T-helper 17 cell (primary cell): ENCODE results near the gene CHL1. TPM values are rescaled to one million over a fixed set of nuclear protein-coding genes. Genes with fewer than 3 reads are reported as not detected.
"Not testable (repeated sequence)": the region's sequence is repeated elsewhere in the genome, so short reads cannot be mapped to it uniquely, and the experiment has no call there.

Source experiments
- ATAC-seq: fragments of 150-1000 bp; cut with Tn5 transposase; 2 replicates; pipeline ENCODE4 v1.10.0; 2021; ENCODE audit warnings: mild to moderate bottlenecking, moderate library complexity
- DNase-seq, 3 donors: peaks; one replicate each; pipeline versions ENCODE4 v3.0.0 to v3.0.0-alpha.2; 2020 to 2021
- H3K9me3 ChIP-seq: one replicate; pipeline ENCODE4 v1.7.0; 2013; ENCODE audit warnings: low read length, mild to moderate bottlenecking; ENCODE audit not compliant: control insufficient read depth, poor library complexity, severe bottlenecking
- H3K27ac Mint-ChIP-seq: one replicate; pipeline ENCODE4 v1.8.0; 2022; ENCODE audit warnings: mild to moderate bottlenecking, moderate library complexity, mixed read lengths
- H3K27me3 Mint-ChIP-seq: one replicate; pipeline ENCODE4 v1.8.0; 2022; ENCODE audit warnings: mixed read lengths
- H3K36me3 Mint-ChIP-seq: one replicate; pipeline ENCODE4 v1.8.0; 2022; ENCODE audit warnings: low read depth, mixed read lengths
- H3K4me1 Mint-ChIP-seq: one replicate; pipeline ENCODE4 v1.8.0; 2022; ENCODE audit warnings: mild to moderate bottlenecking, mixed read lengths
- H3K4me3 Mint-ChIP-seq: one replicate; pipeline ENCODE4 v1.8.0; 2022; ENCODE audit warnings: mild to moderate bottlenecking, moderate library complexity, mixed read lengths
- total RNA-seq, 4 donors: library from RNA in 2 of 4; stranded (reverse) in 2 of 4; gene quantifications; one replicate each; pipeline ENCODE4 v1.2.3 and lab custom pipeline; 2022 to 2026

Gene CHL1
- total RNA-seq, 2 donors from 2014 or later = 0.97 TPM; not detected in 1

- not testable (repeated sequence) for H3K27me3 Mint-ChIP-seq, H3K36me3 Mint-ChIP-seq, H3K27ac Mint-ChIP-seq, H3K9me3 ChIP-seq, DNase-seq, ATAC-seq, H3K4me3 Mint-ChIP-seq, H3K4me1 Mint-ChIP-seq
Measured at GRCh38 chr3:366253-366652, 169.7 kb downstream of the CHL1 start.

DNA sequence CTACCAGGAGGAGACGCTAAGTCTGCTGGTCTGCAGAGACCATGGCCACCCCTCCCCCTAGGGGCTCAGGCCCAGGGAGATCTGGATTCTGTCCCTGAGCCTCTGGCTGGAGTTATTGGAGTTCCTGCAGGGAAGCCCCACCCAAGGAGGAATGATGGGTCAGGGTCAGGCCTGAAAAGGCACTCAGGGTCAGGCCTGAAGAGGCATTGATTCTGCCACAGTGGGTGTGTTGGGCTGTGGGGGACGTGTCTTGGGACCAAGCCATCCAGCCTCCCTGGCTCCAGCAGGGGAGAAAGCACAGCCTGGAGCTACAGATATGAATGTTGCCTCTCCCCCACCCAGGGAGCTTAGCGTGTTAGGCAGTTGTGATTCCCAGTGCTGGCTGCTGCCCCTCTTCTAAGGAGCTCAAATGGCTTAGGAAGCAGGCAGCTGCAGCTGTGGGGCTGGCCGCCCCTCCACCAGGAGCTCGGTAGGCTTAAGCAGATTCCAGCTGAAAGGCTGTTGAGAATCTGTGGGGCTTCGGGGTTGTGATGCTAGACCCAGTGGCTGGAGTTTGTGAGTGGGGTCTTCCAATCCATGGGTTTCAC lies 176.7 kb downstream of the CHL1 start:
- Mint-ChIP-seq H3K27me3 (peaks cover under 1% of the 10 kb centered on the region), H3K36me3 (no peaks in the 10 kb centered on the region), H3K4me1 (peaks cover 3% of the 10 kb centered on the region), H3K27ac (no peak overlapping the region), H3K4me3 (no peak overlapping the region)
- H3K9me3 ChIP-seq = no peaks in the 10 kb centered on the region
- ATAC-seq (no peak), DNase-seq (no peak)

DNA sequence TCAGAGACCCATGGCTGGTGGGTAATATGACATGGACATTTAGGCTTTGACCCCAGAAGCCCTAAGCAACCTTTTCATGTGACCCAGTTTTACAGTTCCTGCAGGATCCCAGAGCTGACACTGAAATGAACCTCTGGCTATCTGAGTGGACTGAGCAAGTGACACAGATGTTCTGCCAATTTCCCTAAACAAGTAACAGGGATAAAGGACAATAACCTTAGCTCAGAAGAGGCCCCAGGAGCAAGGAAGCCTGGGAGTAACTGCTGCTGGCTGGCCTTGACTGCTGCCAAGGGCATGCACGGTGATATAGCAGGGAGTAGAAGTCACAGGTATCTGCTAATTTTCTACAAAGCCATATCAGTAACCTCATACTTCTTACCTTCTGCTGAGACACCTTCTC lies 177.9 kb downstream of the CHL1 start:
- peaks cover 3% of the 10 kb centered on the region for H3K4me1 Mint-ChIP-seq

GRCh38 chr3:377158-377561 lies 180.6 kb downstream of the CHL1 start:
- H3K9me3 ChIP-seq = no peaks in the 10 kb centered on the region
- Mint-ChIP-seq H3K27ac (no peak overlapping the region), H3K4me3 (no peak overlapping the region), H3K36me3 (no peaks in the 10 kb centered on the region), H3K4me1 (peaks cover 3% of the 10 kb centered on the region), H3K27me3 (peaks cover 6% of the 10 kb centered on the region)
- ATAC-seq = no peak
- DNase-seq = no peak

More for the DNA sequence above, 177.9 kb downstream of the CHL1 start:
- H3K9me3 ChIP-seq = no peaks in the 10 kb centered on the region
- DNase-seq (no peak), ATAC-seq (no peak)
- peaks cover 6% of the 10 kb centered on the region for H3K27me3 Mint-ChIP-seq
- H3K36me3 Mint-ChIP-seq = no peaks in the 10 kb centered on the region
- no peak overlapping the region for H3K27ac Mint-ChIP-seq
- no peak overlapping the region for H3K4me3 Mint-ChIP-seq

GRCh38 chr3:380801-381200 lies 184.2 kb downstream of the CHL1 start:
- Mint-ChIP-seq H3K36me3 (no peaks in the 10 kb centered on the region), H3K27me3 (peaks cover 6% of the 10 kb centered on the region), H3K4me3 (no peak overlapping the region), H3K4me1 (peaks cover 3% of the 10 kb centered on the region), H3K27ac (no peak overlapping the region)
- no peaks in the 10 kb centered on the region for H3K9me3 ChIP-seq
- DNase-seq = no peak
- ATAC-seq = no peak

DNA sequence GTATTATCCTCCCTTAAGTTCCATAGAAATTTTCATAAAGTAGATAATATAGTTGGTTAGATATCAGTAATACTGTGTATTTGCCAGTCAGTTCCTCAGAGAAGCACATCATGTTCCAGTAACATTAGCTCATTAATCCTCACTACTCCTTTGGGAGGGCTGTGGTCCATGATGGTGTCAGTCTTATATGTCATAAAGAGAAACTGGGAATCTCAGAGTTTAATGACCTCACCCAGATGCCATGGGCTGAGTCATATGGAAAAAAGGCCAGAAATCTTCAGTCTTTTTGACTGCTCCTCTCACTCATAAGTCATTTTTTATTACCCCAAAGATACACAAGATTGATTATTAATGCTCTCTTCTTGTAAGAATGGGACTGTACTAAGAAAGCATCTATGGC lies 188.6 kb downstream of the CHL1 start:
- Mint-ChIP-seq H3K27ac (no peak overlapping the region), H3K4me1 (no peaks in the 10 kb centered on the region), H3K27me3 (no peaks in the 10 kb centered on the region), H3K36me3 (no peaks in the 10 kb centered on the region), H3K4me3 (no peak overlapping the region)
- H3K9me3 ChIP-seq = peaks cover 2% of the 10 kb centered on the region
- ATAC-seq (no peak), DNase-seq (no peak)

DNA sequence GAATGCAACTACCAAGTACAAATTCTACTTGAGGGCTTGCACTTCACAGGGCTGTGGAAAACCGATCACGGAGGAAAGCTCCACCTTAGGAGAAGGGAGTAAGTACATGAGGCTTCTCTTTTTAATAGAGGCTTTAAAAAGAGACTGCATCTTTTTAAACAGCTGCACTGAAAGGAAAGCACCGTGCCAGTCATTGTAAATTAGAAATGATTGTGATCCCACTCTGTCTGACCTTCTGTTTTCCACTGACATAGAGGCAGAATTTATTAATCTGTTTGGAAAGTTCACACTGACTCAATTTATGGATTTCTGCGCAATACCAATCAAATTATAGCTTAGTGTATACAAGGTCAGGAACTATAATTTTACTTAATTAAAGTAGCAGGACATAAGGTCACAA lies 198.2 kb downstream of the CHL1 start:
- H3K36me3 Mint-ChIP-seq = no peaks in the 10 kb centered on the region
- no peaks in the 10 kb centered on the region for H3K27me3 Mint-ChIP-seq
- H3K27ac Mint-ChIP-seq = no peak overlapping the region
- no peak overlapping the region for H3K4me3 Mint-ChIP-seq
- no peaks in the 10 kb centered on the region for H3K4me1 Mint-ChIP-seq
- DNase-seq = no peak
- no peak for ATAC-seq
- H3K9me3 ChIP-seq = no peaks in the 10 kb centered on the region

DNA sequence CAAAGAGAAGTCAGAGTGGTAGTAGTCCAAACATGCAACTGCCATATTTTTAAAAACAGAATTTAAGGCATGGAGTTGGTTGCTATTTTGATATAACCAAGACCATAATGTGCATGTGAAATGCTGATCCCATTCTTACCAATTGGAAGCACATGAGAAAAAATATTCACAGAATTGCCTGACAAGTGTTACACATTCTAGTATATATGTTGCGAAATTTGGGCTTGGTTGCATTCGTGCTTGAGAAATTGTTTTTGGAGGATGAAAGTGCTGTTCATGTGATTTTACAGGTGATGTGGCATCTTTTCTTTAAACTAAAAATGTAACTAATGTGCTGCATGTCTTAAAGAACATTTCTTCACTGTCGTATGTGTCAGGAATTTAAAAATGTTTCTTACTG lies 199.7 kb downstream of the CHL1 start:
- DNase-seq = no peak
- Mint-ChIP-seq H3K4me3 (no peak overlapping the region), H3K27ac (no peak overlapping the region), H3K4me1 (no peaks in the 10 kb centered on the region), H3K27me3 (no peaks in the 10 kb centered on the region), H3K36me3 (no peaks in the 10 kb centered on the region)
- H3K9me3 ChIP-seq = no peaks in the 10 kb centered on the region
- ATAC-seq = no peak

DNA sequence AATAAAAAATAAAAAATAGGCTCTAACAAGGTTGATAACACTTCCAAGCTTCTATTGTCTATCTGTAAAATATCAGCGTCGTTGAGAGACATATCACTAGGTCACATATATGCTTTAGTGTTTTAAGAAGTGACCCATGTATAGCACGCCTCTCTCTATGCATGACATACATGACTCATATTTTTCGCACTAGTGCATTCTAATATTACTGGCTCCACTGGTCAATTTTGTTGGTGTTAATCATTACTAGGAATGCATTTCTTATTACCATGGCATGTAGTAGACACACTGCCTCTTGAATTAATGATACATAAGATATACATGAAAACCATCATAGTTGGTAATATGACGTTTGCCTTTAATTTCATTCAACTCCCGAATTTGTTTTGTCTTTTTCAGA lies 203.1 kb downstream of the CHL1 start:
- ATAC-seq (no peak), DNase-seq (no peak)
- H3K9me3 ChIP-seq = no peaks in the 10 kb centered on the region
- Mint-ChIP-seq H3K4me1 (no peaks in the 10 kb centered on the region), H3K4me3 (no peak overlapping the region), H3K36me3 (no peaks in the 10 kb centered on the region), H3K27me3 (no peaks in the 10 kb centered on the region), H3K27ac (no peak overlapping the region)

GRCh38 chr3:403826-404225 lies 207.3 kb downstream of the CHL1 start:
- ATAC-seq (no peak), DNase-seq (no peak)
- Mint-ChIP-seq H3K36me3 (no peaks in the 10 kb centered on the region), H3K27me3 (peaks cover 7% of the 10 kb centered on the region), H3K4me3 (no peak overlapping the region), H3K27ac (no peak overlapping the region), H3K4me1 (no peaks in the 10 kb centered on the region)
- no peaks in the 10 kb centered on the region for H3K9me3 ChIP-seq

GRCh38 chr3:409011-409410 lies 212.4 kb downstream of the CHL1 start:
- H3K4me3 Mint-ChIP-seq = no peak overlapping the region
- ATAC-seq (no peak), DNase-seq (no peak)
- peaks cover 2% of the 10 kb centered on the region for H3K4me1 Mint-ChIP-seq
- H3K36me3 Mint-ChIP-seq = no peaks in the 10 kb centered on the region
- no peaks in the 10 kb centered on the region for H3K9me3 ChIP-seq
- no peak overlapping the region for H3K27ac Mint-ChIP-seq
- peaks cover 18% of the 10 kb centered on the region for H3K27me3 Mint-ChIP-seq

DNA sequence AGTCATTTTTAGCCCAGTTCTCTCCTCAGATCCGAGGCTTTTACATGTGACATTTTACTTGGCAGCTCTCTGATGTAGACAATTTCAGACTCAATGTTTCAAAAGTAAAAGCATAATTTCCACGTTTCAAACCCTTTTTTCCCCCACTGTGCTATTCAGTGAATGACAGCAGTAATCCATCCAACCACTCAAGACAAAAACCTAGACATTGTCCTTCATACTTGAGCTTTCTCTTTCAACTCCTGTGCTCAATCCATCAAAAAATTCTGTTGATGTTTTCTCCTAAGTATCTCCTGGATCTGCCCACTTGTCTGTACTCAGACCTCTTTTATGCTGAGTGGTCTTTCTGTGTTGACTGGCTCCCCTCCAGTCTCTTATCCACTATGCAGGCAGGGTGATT lies 214.7 kb downstream of the CHL1 start:
- peaks cover 2% of the 10 kb centered on the region for H3K4me1 Mint-ChIP-seq
- ATAC-seq = no peak
- no peaks in the 10 kb centered on the region for H3K36me3 Mint-ChIP-seq
- no peak overlapping the region for H3K4me3 Mint-ChIP-seq
- peaks cover 18% of the 10 kb centered on the region for H3K27me3 Mint-ChIP-seq
- H3K27ac Mint-ChIP-seq = no peak overlapping the region
- no peaks in the 10 kb centered on the region for H3K9me3 ChIP-seq
- DNase-seq = no peak

DNA sequence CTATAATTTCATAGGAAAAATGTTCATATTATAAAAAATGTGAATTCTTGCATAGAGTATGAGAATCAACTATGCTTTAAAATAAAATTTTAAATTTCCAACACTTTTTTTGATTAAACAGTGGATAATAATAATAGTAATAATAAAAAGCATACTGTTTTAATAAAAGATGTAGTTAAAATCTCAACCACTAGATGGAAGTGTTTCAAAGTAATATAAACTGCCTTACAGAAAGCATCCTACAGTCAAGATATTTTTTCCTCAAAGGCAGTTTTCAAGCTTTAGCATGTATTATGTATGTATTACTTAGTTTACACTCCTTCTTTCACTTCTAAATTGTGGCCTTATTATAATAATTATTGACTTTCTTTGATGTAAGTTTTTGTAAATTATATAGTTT lies 217.5 kb downstream of the CHL1 start:
- H3K9me3 ChIP-seq = no peaks in the 10 kb centered on the region
- Mint-ChIP-seq H3K27ac (no peak overlapping the region), H3K36me3 (no peaks in the 10 kb centered on the region), H3K4me1 (peaks cover 2% of the 10 kb centered on the region), H3K27me3 (peaks cover 11% of the 10 kb centered on the region), H3K4me3 (no peak overlapping the region)
- DNase-seq (no peak), ATAC-seq (no peak)

DNA sequence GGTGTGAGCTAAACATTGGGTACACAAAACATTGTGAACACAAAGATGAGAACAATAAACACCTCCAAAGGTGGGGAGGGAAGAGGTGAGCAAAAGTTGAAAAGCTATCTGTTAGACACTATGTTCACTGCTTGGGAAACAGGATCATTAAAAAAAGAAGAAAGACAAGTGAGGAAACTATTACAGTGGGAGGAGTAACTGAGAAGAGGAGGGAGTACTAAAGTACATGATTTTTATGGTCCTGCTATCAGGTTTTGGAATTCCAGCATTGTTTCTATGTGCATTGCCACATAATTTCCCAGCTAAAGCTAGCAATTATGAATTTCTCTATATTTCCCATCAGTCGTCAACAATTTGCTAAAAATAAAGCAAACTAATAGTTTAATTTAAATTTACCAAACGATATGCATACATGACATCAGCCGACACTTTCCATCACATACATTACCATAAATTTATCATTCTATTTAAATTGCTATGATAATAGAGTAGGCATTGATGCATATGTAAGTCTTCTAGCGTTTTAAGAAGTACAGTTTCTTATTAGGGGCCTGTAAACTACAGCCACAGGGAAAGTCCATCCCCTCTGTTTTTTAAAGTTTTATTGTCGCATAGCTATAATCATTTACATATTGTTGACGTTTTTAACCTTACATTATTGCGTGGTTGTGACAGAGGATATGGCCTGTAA lies 221.8 kb downstream of the CHL1 start:
- DNase-seq = no peak
- Mint-ChIP-seq H3K36me3 (no peaks in the 10 kb centered on the region), H3K27ac (no peak overlapping the region), H3K4me3 (no peak overlapping the region), H3K27me3 (no peaks in the 10 kb centered on the region), H3K4me1 (no peaks in the 10 kb centered on the region)
- no peaks in the 10 kb centered on the region for H3K9me3 ChIP-seq
- no peak for ATAC-seq
